H1 (cell line): ENCODE measurements around the gene GRM4. TPM values are rescaled to one million over a fixed set of nuclear protein-coding genes. Genes with fewer than 3 reads are reported as not detected.

ENCODE experiments used
- BACH1 ChIP-seq: IDR thresholded peaks from 2 replicates; pipeline ENCODE4 v1.6.1; 2012; ENCODE audit warnings: low read length, improper control_type of control experiment
- CBX8 ChIP-seq: fragments of 300-800, 300-1000 bp; sonication (generic); IDR thresholded peaks from 2 replicates; pipeline ENCODE4 v1.7.1; 2016; ENCODE audit warnings: low read depth, low read length, borderline replicate concordance
- CEBPB ChIP-seq: IDR thresholded peaks from 2 replicates; pipeline ENCODE4 v1.6.1; 2012; ENCODE audit warnings: low read depth, low read length
- CHD2 ChIP-seq: IDR thresholded peaks from 2 replicates; pipeline ENCODE4 v1.6.1; 2012; ENCODE audit warnings: low read length, improper control_type of control experiment
- CTBP2 ChIP-seq: IDR thresholded peaks from 2 replicates; pipeline ENCODE4 v1.7.0; 2011; ENCODE audit warnings: borderline replicate concordance, mild to moderate bottlenecking, moderate library complexity, mixed read lengths, low read length; ENCODE audit not compliant: insufficient read depth, insufficient read length
- CTCF ChIP-seq, 3 experiments: IDR thresholded peaks; 1 replicate in 2 of 3; 2 replicates in 1 of 3; pipeline versions ENCODE4 v1.5.1 to v1.6.1; 2011; ENCODE audit warnings: low read length in 3 of 3, mild to moderate bottlenecking in 3 of 3, inconsistent platforms in 2 of 3, low read depth in 1 of 3, moderate library complexity in 1 of 3; ENCODE audit not compliant: insufficient read depth in 1 of 3; ENCODE audit errors: control extremely low read depth in 1 of 3
- GABPA ChIP-seq: IDR thresholded peaks from 2 replicates; pipeline ENCODE4 v1.6.1; 2011; ENCODE audit warnings: mild to moderate bottlenecking, low read length, moderate library complexity, borderline replicate concordance; ENCODE audit not compliant: insufficient read depth
- GTF2F1 ChIP-seq: IDR thresholded peaks from 2 replicates; pipeline ENCODE4 v1.6.1; 2012; ENCODE audit warnings: low read depth, low read length, improper control_type of control experiment, borderline replicate concordance
- JUND ChIP-seq: IDR thresholded peaks from 2 replicates; pipeline ENCODE4 v1.6.1; 2011; ENCODE audit warnings: mild to moderate bottlenecking, improper control_type of control experiment, low read length
- KDM1A ChIP-seq: fragments of 200-600, 300-600 bp; sonication (generic); IDR thresholded peaks from 2 replicates; pipeline ENCODE4 v1.7.1; 2016; ENCODE audit warnings: mild to moderate bottlenecking, low read length, borderline replicate concordance
- KDM5A ChIP-seq: fragments of 200-600 bp; IDR thresholded peaks from 2 replicates; pipeline ENCODE4 v1.7.1; 2012; ENCODE audit warnings: mild to moderate bottlenecking, low read length, inconsistent platforms, mixed read lengths
- MAFK ChIP-seq: IDR thresholded peaks from 2 replicates; pipeline ENCODE4 v1.6.1; 2012; ENCODE audit warnings: low read depth, mild to moderate bottlenecking, improper control_type of control experiment, low read length
- NANOG ChIP-seq: IDR thresholded peaks from 2 replicates; pipeline ENCODE4 v1.6.1; 2011; ENCODE audit warnings: low read length, low read depth, mild to moderate bottlenecking, inconsistent platforms; ENCODE audit not compliant: insufficient read depth, poor library complexity, severe bottlenecking
- POU5F1 ChIP-seq: IDR thresholded peaks from 2 replicates; pipeline ENCODE4 v1.6.1; 2011; ENCODE audit warnings: low read depth, mild to moderate bottlenecking, low read length, moderate library complexity
- RFX5 ChIP-seq: IDR thresholded peaks from 2 replicates; pipeline ENCODE4 v1.6.1; 2011; ENCODE audit warnings: low read depth, low read length, improper control_type of control experiment, borderline replicate concordance
- RNF2 ChIP-seq: fragments of 200-900, 300-1000 bp; sonication (generic); IDR thresholded peaks from 2 replicates; pipeline ENCODE4 v1.7.1; 2016; ENCODE audit warnings: borderline replicate concordance, low read depth, mild to moderate bottlenecking, antibody characterized with exemption, low read length; ENCODE audit not compliant: poor library complexity, severe bottlenecking; ENCODE audit errors: missing control alignments
- SIX5 ChIP-seq: IDR thresholded peaks from 2 replicates; pipeline ENCODE4 v1.6.1; 2011; ENCODE audit warnings: mild to moderate bottlenecking, low read depth, low read length
- SP2 ChIP-seq: IDR thresholded peaks from 2 replicates; pipeline ENCODE4 v1.6.1; 2012; ENCODE audit warnings: mild to moderate bottlenecking, low read length, inconsistent platforms
- SRF ChIP-seq: IDR thresholded peaks from 2 replicates; pipeline ENCODE4 v1.6.1; 2011; ENCODE audit warnings: mild to moderate bottlenecking, low read depth, low read length, moderate library complexity
- SUZ12 ChIP-seq: fragments of 200-600 bp; sonication (generic); IDR thresholded peaks from 2 replicates; pipeline ENCODE4 v1.6.1; 2012; ENCODE audit warnings: mild to moderate bottlenecking, inconsistent platforms, low read length, moderate library complexity, mixed read lengths
- TAF1 ChIP-seq: IDR thresholded peaks from 2 replicates; pipeline ENCODE4 v1.6.1; 2011; ENCODE audit warnings: mild to moderate bottlenecking, low read depth, low read length
- TEAD4 ChIP-seq: IDR thresholded peaks from 2 replicates; pipeline ENCODE4 v1.6.1; 2012; ENCODE audit warnings: low read depth, low read length, inconsistent platforms, mixed read lengths
- polyA plus RNA-seq, 7 experiments: library from polyadenylated mRNA; depleted of rRNA in 3 of 7; stranded (reverse) in 5 of 7; unstranded in 2 of 7; fragments of >200 nt in 5 of 7; fragments of 200-250 nt in 2 of 7; gene quantifications; 1 replicate in 5 of 7; 2 replicates in 1 of 7; 4 replicates in 1 of 7; pipeline versions ENCODE4 v1.2.1 to v1.2.3, GENCODE V29; 2011 to 2013; ENCODE audit warnings: missing spikeins in 2 of 7, mixed read lengths in 2 of 7
- total RNA-seq: library from RNA; stranded (reverse); fragmentation: NEBNext Ultra II Directional; extraction: Animal tissue kit (Norgen Biotek cat#: 25700); gene quantifications from 2 replicates; pipeline ENCODE4 v1.2.1, GENCODE V29; 2021

The GRM4 gene
- total and polyA plus RNA-seq, 2 of the 8 experiments (the other 6 are each of a cell fraction or from before 2014, with no cell fraction given), result 19.6 to 21.5 TPM

DNA sequence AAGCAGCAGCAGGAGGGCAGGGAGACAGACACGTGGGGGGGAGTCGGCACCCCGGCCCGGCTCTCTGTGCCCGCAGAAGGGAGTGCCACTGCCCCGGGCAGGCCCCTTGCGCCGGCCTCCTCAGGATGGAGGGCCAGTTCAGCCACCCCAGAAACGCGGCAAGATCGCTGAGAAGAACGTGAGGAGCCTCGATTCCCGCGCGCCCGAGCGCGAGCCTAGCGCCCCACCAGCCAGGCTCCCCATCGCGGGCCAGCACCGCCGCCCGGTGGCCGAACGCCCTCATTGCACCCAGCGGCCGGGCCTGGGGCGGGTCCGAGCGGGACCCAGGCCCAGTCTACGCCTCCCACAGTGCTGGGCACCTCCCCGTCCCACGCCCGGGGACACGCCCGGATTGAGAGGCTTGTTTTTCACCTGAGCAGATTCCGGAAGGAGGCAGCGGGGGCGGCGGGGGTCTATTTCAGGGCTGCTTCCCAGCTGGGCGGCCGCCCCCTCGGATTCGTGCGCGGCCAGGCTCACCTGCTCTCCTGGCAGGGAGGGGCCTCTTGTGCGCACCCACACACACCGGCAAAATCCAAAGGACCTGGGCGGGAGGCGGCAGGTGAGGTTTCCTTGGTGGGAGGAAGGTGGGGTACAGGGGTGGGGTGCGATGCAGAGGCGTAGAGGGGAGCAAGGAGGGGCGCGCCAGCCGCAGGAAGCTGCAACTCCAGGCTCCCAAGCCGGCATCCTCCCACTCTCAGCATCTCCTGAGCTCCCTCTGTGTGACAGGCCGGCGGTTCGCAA, 9.0 kb upstream of the GRM4 start (continued):
- peak in 2 of 3 experiments; percentile 93 to 98; a peak in 3 of 4 replicates for TF ChIP-seq CTCF (IDR thresholded peaks at IDR 0.05; ENCODE audit: control extremely low read depth in 1 of 3, insufficient read depth in 1 of 3, low read depth in 1 of 3, low read length in 3 of 3)
- no peak for TF ChIP-seq POU5F1
- no peak for TF ChIP-seq SP2
- TF ChIP-seq RNF2, result no peak
- no peak for TF ChIP-seq CTBP2
- TF ChIP-seq TEAD4, result no peak
- no peak for TF ChIP-seq RFX5
- TF ChIP-seq JUND, result no peak
- TF ChIP-seq CEBPB, result no peak
- TF ChIP-seq BACH1, result no peak
- 0 out of 2 replicates have a peak, but pooled peaks have one; percentile 52 for TF ChIP-seq GABPA
- TF ChIP-seq KDM5A, result peak; percentile 62
- TF ChIP-seq SUZ12, result no peak
- no peak for TF ChIP-seq NANOG
- TF ChIP-seq SIX5, result no peak
- TF ChIP-seq KDM1A, result no peak
- TF ChIP-seq CBX8, result no peak
- TF ChIP-seq MAFK, result no peak
- TF ChIP-seq CHD2, result peak; percentile 49; the same call in 1 of the 2 replicates
- no peak for TF ChIP-seq SRF
- no peak for TF ChIP-seq GTF2F1
- no peak for TF ChIP-seq TAF1
